ENCODE results near the gene GDF10. TPM values are rescaled to one million over a fixed set of nuclear protein-coding genes. Genes with fewer than 3 reads are reported as not detected.

GDF10 gene
- total RNA-seq, 1 donor from 2014 or later: 0.52 TPM

- DNase-seq (ENCODE audit: low spot score): no peak
These were observed 33.5 kb downstream of the GDF10 start for GRCh38 chr10:47333532-47333931.

GRCh38 chr10:47334466-47335295 is 34.7 kb downstream of the GDF10 start:
- no peak for DNase-seq (ENCODE audit: low spot score)

GRCh38 chr10:47335906-47336305 is 35.9 kb downstream of the GDF10 start:
- no peak for DNase-seq (ENCODE audit: low spot score)

- DNase-seq (ENCODE audit: low spot score): no peak
These were observed 36.6 kb downstream of the GDF10 start for GRCh38 chr10:47336387-47337134.

- DNase-seq (ENCODE audit: low spot score): no peak
These were observed 37.3 kb downstream of the GDF10 start for GRCh38 chr10:47337310-47337709.

- no peak for DNase-seq (ENCODE audit: low spot score)
These were observed 39.3 kb downstream of the GDF10 start for GRCh38 chr10:47339186-47339735.

GRCh38 chr10:47339759-47340607 is 40.0 kb downstream of the GDF10 start:
- DNase-seq (ENCODE audit: low spot score): no peak

- peak; percentile 66 for DNase-seq (ENCODE audit: low spot score)
These were observed 40.7 kb downstream of the GDF10 start for GRCh38 chr10:47340608-47341170.

GRCh38 chr10:47344996-47345870 is 45.2 kb downstream of the GDF10 start:
- DNase-seq (ENCODE audit: low spot score): no peak

GRCh38 chr10:47346581-47347302 is 46.7 kb downstream of the GDF10 start:
- no peak for DNase-seq (ENCODE audit: low spot score)

- no peak for DNase-seq (ENCODE audit: low spot score)
These were observed 47.3 kb downstream of the GDF10 start for GRCh38 chr10:47347303-47347675.

GRCh38 chr10:47348138-47348651 is 48.2 kb downstream of the GDF10 start, which contains the start of gene RBP3:
RBP3 (plus strand) TSS chr10:47348363; CDS start chr10:47348485, 122 bp downstream.
- no peak for DNase-seq (ENCODE audit: low spot score)

- no peak for DNase-seq (ENCODE audit: low spot score)
These were observed 48.9 kb downstream of the GDF10 start for GRCh38 chr10:47348661-47349470.

GRCh38 chr10:47349516-47349915 is 49.5 kb downstream of the GDF10 start:
- DNase-seq (ENCODE audit: low spot score): no peak

- no peak for DNase-seq (ENCODE audit: low spot score)
These were observed 50.0 kb downstream of the GDF10 start for GRCh38 chr10:47349941-47350371.

- no peak for DNase-seq (ENCODE audit: low spot score)
These were observed 51.0 kb downstream of the GDF10 start for GRCh38 chr10:47350671-47351640.

Data from mucosa of gallbladder (tissue), 1 donor.